ENCODE results near the gene GNAT3.

Gene GNAT3

GRCh38 chr7:80529362-80529761 is 17.5 kb upstream of the GNAT3 start (continued):
- no peak for TF ChIP-seq ELK4 (IDR thresholded peaks at IDR 0.05; ENCODE audit: borderline replicate concordance, low read depth, low read length)
- no peak for TF ChIP-seq ZSCAN16 (tag by site-specific recombination; IDR thresholded peaks at IDR 0.05)
- TF ChIP-seq PBX3 (CRISPR knock-in tag; IDR thresholded peaks at IDR 0.05) = no peak
- no peak for TF ChIP-seq ZNF792 (tag by site-specific recombination; IDR thresholded peaks at IDR 0.05)
- TF ChIP-seq ZNF626 (tag by site-specific recombination; IDR thresholded peaks at IDR 0.05) = no peak
- no peak for TF ChIP-seq TRIM28 (IDR thresholded peaks at IDR 0.05; ENCODE audit: borderline replicate concordance, low read length)

- POLR2A ChIA-PET = no interaction called here
- CTCF ChIA-PET = no interaction called here
- H3K27ac ChIP-seq (ENCODE audit: extremely low read depth, low read depth, low read length) = no peak overlapping the region
- H3K36me3 ChIP-seq (ENCODE audit: control insufficient read depth in 2 of 2, insufficient read depth in 1 of 2, low read length in 2 of 2) = no peaks in the 10 kb centered on the region
- TF ChIP-seq ZNF239 (tag by site-specific recombination; IDR thresholded peaks at IDR 0.05) = no peak
- no peak for TF ChIP-seq ZNF174 (tag by site-specific recombination; IDR thresholded peaks at IDR 0.05)
- no peak for TF ChIP-seq MEIS1 (CRISPR knock-in tag; IDR thresholded peaks at IDR 0.05; ENCODE audit: borderline replicate concordance)
- no peak for TF ChIP-seq ZNF747 (tag by site-specific recombination; IDR thresholded peaks at IDR 0.05)
- TF ChIP-seq INSM2 (tag by site-specific recombination; IDR thresholded peaks at IDR 0.05) = no peak
- no peak for TF ChIP-seq MZF1 (tag by site-specific recombination; IDR thresholded peaks at IDR 0.05; ENCODE audit: borderline replicate concordance)
- no peak for TF ChIP-seq EGR2 (tag by site-specific recombination; IDR thresholded peaks at IDR 0.05; ENCODE audit: low read depth)
- no peak for TF ChIP-seq BCL6B (tag by site-specific recombination; IDR thresholded peaks at IDR 0.05)
- no peak for TF ChIP-seq ZNF416 (tag by site-specific recombination; IDR thresholded peaks at IDR 0.05)
- no peak for TF ChIP-seq ZNF292 (tag by site-specific recombination; IDR thresholded peaks at IDR 0.05; ENCODE audit: borderline replicate concordance, low read depth)
- H3K4me1 ChIP-seq (ENCODE audit: control insufficient read depth, insufficient read depth, low read length) = no peaks in the 10 kb centered on the region
- no peaks in the 10 kb centered on the region for H3K9me3 ChIP-seq (ENCODE audit: control insufficient read depth, insufficient read depth, low read depth, low read length)
- H3K4me3 ChIP-seq (ENCODE audit: low read depth, low read length) = no peak overlapping the region
Measured at GRCh38 chr7:80528689-80529088, 16.8 kb upstream of the GNAT3 start.

GRCh38 chr7:80526472-80526871 is 14.6 kb upstream of the GNAT3 start:
- Histone ChIP-seq H3K9me3 (ENCODE audit: control insufficient read depth, insufficient read depth, low read depth, low read length) (no peaks in the 10 kb centered on the region), H3K4me3 (ENCODE audit: low read depth, low read length) (no peak overlapping the region), H3K4me1 (ENCODE audit: control insufficient read depth, insufficient read depth, low read length) (no peaks in the 10 kb centered on the region), H3K36me3 (ENCODE audit: control insufficient read depth in 2 of 2, insufficient read depth in 1 of 2, low read length in 2 of 2) (no peaks in the 10 kb centered on the region), H3K27ac (ENCODE audit: extremely low read depth, low read depth, low read length) (no peak overlapping the region)
- CTCF ChIA-PET = no interaction called here
- POLR2A ChIA-PET = no interaction called here
- no peak for TF ChIP-seq KLF1 (tag by site-specific recombination; IDR thresholded peaks at IDR 0.05)
- no peak for TF ChIP-seq PRDM2 (tag by site-specific recombination; IDR thresholded peaks at IDR 0.05; ENCODE audit: borderline replicate concordance)
- no peak for TF ChIP-seq ZNF121 (tag by site-specific recombination; IDR thresholded peaks at IDR 0.05)
- no peak for TF ChIP-seq ZNF600 (tag by site-specific recombination; IDR thresholded peaks at IDR 0.05)
- TF ChIP-seq ZNF670 (tag by site-specific recombination; IDR thresholded peaks at IDR 0.05; ENCODE audit: low read depth) = no peak
- TF ChIP-seq HOXC10 (CRISPR knock-in tag; IDR thresholded peaks at IDR 0.05) = no peak
- no peak for TF ChIP-seq ZBTB1 (tag by site-specific recombination; IDR thresholded peaks at IDR 0.05)
